ENCODE results near the gene LRGUK.

Gene LRGUK

GRCh38 chr7:134279898-134280297 lies 152.8 kb downstream of the LRGUK start:
- Histone ChIP-seq H3K4me3 (ENCODE audit: low read length) (no peak overlapping the region), H3F3A (ENCODE audit: insufficient read depth, low read length) (no peaks in the 10 kb centered on the region), H3K9me2 (replicated peaks; ENCODE audit: insufficient read depth, low read length) (no peaks in the 10 kb centered on the region), H3K4me2 (ENCODE audit: low read depth, low read length) (no peak overlapping the region), H3K9me3 (replicated peaks; ENCODE audit: insufficient read depth, low read length) (no peaks in the 10 kb centered on the region), H3K9ac (ENCODE audit: low read length) (no peak overlapping the region), H2AFZ (ENCODE audit: low read length) (no peak overlapping the region), H3K79me2 (ENCODE audit: low read length) (no peaks in the 10 kb centered on the region), H3K4me1 (ENCODE audit: low read length) (no peaks in the 10 kb centered on the region), H3K36me3 (replicated peaks; ENCODE audit: insufficient read depth, low read length) (no peaks in the 10 kb centered on the region), H4K20me1 (ENCODE audit: insufficient read depth, low read length) (no peaks in the 10 kb centered on the region), H3K27me3 (replicated peaks; ENCODE audit: insufficient read depth, low read length) (no peaks in the 10 kb centered on the region), H3K27ac (ENCODE audit: low read length) (no peak overlapping the region)
- no peak for DNase-seq
- TF ChIP-seq EZH2 (optimal IDR thresholded peaks at IDR 0.05; ENCODE audit: low read depth, low read length), result no peak
- TF ChIP-seq CTCF (IDR thresholded peaks at IDR 0.05; ENCODE audit: low read length), result no peak
- TF ChIP-seq EZH2phosphoT487 (IDR thresholded peaks at IDR 0.05; ENCODE audit: low read length), result no peak

- TF ChIP-seq EZH2phosphoT487 (IDR thresholded peaks at IDR 0.05; ENCODE audit: low read length), result no peak
- no peak for TF ChIP-seq EZH2 (optimal IDR thresholded peaks at IDR 0.05; ENCODE audit: low read depth, low read length)
- TF ChIP-seq CTCF (IDR thresholded peaks at IDR 0.05; ENCODE audit: low read length), result no peak
- H2AFZ ChIP-seq (ENCODE audit: low read length), result no peak overlapping the region
- no peaks in the 10 kb centered on the region for H4K20me1 ChIP-seq (ENCODE audit: insufficient read depth, low read length)
- H3K9me3 ChIP-seq (replicated peaks; ENCODE audit: insufficient read depth, low read length), result no peaks in the 10 kb centered on the region
- H3K9me2 ChIP-seq (replicated peaks; ENCODE audit: insufficient read depth, low read length), result no peaks in the 10 kb centered on the region
- no peak overlapping the region for H3K27ac ChIP-seq (ENCODE audit: low read length)
- no peak overlapping the region for H3K9ac ChIP-seq (ENCODE audit: low read length)
- DNase-seq, result no peak
- no peaks in the 10 kb centered on the region for H3K79me2 ChIP-seq (ENCODE audit: low read length)
- no peaks in the 10 kb centered on the region for H3K27me3 ChIP-seq (replicated peaks; ENCODE audit: insufficient read depth, low read length)
- H3F3A ChIP-seq (ENCODE audit: insufficient read depth, low read length), result no peaks in the 10 kb centered on the region
- H3K4me2 ChIP-seq (ENCODE audit: low read depth, low read length), result no peak overlapping the region
- no peaks in the 10 kb centered on the region for H3K4me1 ChIP-seq (ENCODE audit: low read length)
- no peaks in the 10 kb centered on the region for H3K36me3 ChIP-seq (replicated peaks; ENCODE audit: insufficient read depth, low read length)
- no peak overlapping the region for H3K4me3 ChIP-seq (ENCODE audit: low read length)
These were observed 153.4 kb downstream of the LRGUK start for GRCh38 chr7:134280508-134280907.

DNA sequence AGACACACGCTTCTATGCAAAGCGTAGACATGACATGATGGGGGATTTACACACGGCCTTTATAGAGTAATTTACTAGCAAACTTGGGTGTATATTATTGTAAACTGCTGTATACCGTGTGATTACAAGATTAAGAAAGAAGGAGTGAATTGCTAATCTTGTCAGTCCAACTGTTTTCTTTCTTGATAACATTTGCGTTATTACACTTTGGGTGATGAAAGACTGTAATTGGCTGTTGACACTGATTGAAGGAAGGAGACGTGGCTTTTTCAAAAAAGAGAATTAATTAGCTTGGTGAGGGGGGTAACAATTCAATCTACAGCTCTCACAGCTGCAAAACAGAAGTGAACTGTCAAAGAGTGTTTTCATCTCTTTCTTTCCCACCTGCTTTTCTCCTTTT lies 156.9 kb downstream of the LRGUK start:
- Histone ChIP-seq H4K20me1 (ENCODE audit: insufficient read depth, low read length) (no peaks in the 10 kb centered on the region), H3K79me2 (ENCODE audit: low read length) (no peaks in the 10 kb centered on the region), H3K4me2 (ENCODE audit: low read depth, low read length) (no peak overlapping the region), H3K9ac (ENCODE audit: low read length) (no peak overlapping the region), H3K9me2 (replicated peaks; ENCODE audit: insufficient read depth, low read length) (no peaks in the 10 kb centered on the region), H3K36me3 (replicated peaks; ENCODE audit: insufficient read depth, low read length) (no peaks in the 10 kb centered on the region), H3K4me3 (ENCODE audit: low read length) (no peak overlapping the region), H3F3A (ENCODE audit: insufficient read depth, low read length) (no peaks in the 10 kb centered on the region), H3K27me3 (replicated peaks; ENCODE audit: insufficient read depth, low read length) (no peaks in the 10 kb centered on the region), H3K9me3 (replicated peaks; ENCODE audit: insufficient read depth, low read length) (no peaks in the 10 kb centered on the region), H3K27ac (ENCODE audit: low read length) (no peak overlapping the region), H2AFZ (ENCODE audit: low read length) (no peak overlapping the region), H3K4me1 (ENCODE audit: low read length) (no peaks in the 10 kb centered on the region)
- TF ChIP-seq EZH2phosphoT487 (IDR thresholded peaks at IDR 0.05; ENCODE audit: low read length), result no peak
- TF ChIP-seq CTCF (IDR thresholded peaks at IDR 0.05; ENCODE audit: low read length), result no peak
- TF ChIP-seq EZH2 (optimal IDR thresholded peaks at IDR 0.05; ENCODE audit: low read depth, low read length), result no peak
- no peak for DNase-seq
